ENCODE results near the gene CNTNAP2. TPM values are rescaled to one million over a fixed set of nuclear protein-coding genes. Genes with fewer than 3 reads are reported as not detected.

The CNTNAP2 gene
- total RNA-seq, 1 donor from 2014 or later = 2.2 TPM

DNA sequence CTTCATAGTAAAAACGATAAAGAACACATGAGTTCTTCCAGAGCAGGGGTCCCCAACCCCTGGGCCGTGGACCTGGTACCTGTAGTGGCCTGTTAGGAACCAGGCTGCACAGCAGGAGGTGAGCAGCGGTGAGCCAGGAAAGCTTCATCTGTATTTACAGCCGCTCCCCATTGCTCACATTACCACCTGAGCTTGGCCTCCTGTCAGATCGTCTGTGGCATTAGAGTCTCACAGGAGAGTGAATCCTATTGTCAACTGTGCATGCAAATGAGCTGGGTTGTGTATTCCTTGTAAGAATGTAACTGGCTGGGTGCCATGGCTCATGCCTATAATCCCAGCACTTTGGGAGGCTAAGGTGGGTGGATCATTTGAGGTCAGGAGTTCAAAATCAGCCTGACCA lies 229.5 kb downstream of the CNTNAP2 start:
- no peak overlapping the region for H3K4me3 ChIP-seq
- DNase-seq (ENCODE audit: extremely low spot score in 2 of 2) = no peak
- H3K4me1 ChIP-seq = no peaks in the 10 kb centered on the region
- no peaks in the 10 kb centered on the region for H3K9me3 ChIP-seq
- intact Hi-C loops (cut with DNase I) = no loop called here
- no peak overlapping the region for H3K27ac ChIP-seq
- TF ChIP-seq, protein P1, sequence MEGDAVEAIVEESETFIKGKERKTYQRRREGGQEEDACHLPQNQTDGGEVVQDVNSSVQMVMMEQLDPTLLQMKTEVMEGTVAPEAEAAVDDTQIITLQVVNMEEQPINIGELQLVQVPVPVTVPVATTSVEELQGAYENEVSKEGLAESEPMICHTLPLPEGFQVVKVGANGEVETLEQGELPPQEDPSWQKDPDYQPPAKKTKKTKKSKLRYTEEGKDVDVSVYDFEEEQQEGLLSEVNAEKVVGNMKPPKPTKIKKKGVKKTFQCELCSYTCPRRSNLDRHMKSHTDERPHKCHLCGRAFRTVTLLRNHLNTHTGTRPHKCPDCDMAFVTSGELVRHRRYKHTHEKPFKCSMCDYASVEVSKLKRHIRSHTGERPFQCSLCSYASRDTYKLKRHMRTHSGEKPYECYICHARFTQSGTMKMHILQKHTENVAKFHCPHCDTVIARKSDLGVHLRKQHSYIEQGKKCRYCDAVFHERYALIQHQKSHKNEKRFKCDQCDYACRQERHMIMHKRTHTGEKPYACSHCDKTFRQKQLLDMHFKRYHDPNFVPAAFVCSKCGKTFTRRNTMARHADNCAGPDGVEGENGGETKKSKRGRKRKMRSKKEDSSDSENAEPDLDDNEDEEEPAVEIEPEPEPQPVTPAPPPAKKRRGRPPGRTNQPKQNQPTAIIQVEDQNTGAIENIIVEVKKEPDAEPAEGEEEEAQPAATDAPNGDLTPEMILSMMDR (IDR thresholded peaks at IDR 0.05) = no peak
- TF ChIP-seq POLR2AphosphoS5 (IDR thresholded peaks at IDR 0.05; ENCODE audit: insufficient read depth in 1 of 2, low read depth in 1 of 2) (no peak), POLR2A (IDR thresholded peaks at IDR 0.05) (no peak)
- no peaks in the 10 kb centered on the region for H3K36me3 ChIP-seq
- H3K27me3 ChIP-seq = no peaks in the 10 kb centered on the region

DNA sequence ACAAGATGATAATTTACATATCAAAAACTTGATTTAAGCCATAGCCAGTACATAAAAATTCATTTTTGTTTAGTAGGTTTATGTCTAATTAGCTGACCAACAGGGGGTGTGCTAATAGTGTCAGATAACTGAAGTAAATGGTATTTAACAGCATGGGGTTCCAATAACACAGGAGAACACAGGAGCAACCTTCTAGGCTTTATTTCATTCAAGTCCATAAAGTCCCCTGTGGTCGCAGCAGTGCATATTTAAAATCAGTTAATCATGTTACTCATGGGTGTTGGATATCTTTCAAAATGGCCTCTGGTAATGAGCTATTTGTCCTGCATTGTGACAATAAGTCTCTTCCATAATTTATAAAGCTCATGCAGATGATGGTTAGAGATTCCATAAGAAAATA lies 238.6 kb downstream of the CNTNAP2 start:
- H3K36me3 ChIP-seq = no peaks in the 10 kb centered on the region
- H3K27ac ChIP-seq = no peak overlapping the region
- intact Hi-C loops (cut with DNase I) = no loop called here
- DNase-seq (ENCODE audit: extremely low spot score in 2 of 2) = no peak
- no peaks in the 10 kb centered on the region for H3K9me3 ChIP-seq
- H3K27me3 ChIP-seq = no peaks in the 10 kb centered on the region
- no peaks in the 10 kb centered on the region for H3K4me1 ChIP-seq
- H3K4me3 ChIP-seq = no peak overlapping the region
- no peak for TF ChIP-seq POLR2AphosphoS5 (IDR thresholded peaks at IDR 0.05; ENCODE audit: insufficient read depth in 1 of 2, low read depth in 1 of 2)
- TF ChIP-seq, protein P1 (IDR thresholded peaks at IDR 0.05) = no peak
- TF ChIP-seq POLR2A (IDR thresholded peaks at IDR 0.05) = no peak

DNA sequence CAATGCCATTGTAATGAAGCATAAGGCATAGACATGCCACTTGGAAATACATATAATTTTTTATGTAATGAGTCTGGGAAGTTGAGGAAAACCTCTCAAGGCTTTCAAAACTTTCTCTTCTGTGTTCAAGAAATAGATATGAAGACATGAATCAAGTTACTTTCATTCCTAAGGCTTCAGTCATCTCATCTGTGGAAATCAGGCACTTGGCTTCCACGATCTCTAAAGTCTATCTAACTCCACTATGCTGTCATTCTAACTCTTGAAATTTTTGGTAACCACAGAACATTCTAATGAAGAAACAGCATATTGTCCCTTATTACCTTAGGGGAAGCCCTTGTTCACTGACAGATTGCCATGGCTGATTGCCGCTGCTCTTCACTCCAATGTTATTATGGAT lies 242.6 kb downstream of the CNTNAP2 start:
- Histone ChIP-seq H3K9me3 (no peaks in the 10 kb centered on the region), H3K4me1 (no peaks in the 10 kb centered on the region), H3K27me3 (no peaks in the 10 kb centered on the region), H3K4me3 (no peak overlapping the region), H3K36me3 (no peaks in the 10 kb centered on the region), H3K27ac (no peak overlapping the region)
- intact Hi-C loops (cut with DNase I) = no loop called here
- no peak for DNase-seq (ENCODE audit: extremely low spot score in 2 of 2)
- TF ChIP-seq, protein P1 (IDR thresholded peaks at IDR 0.05) = no peak
- TF ChIP-seq POLR2A (IDR thresholded peaks at IDR 0.05) (no peak), POLR2AphosphoS5 (IDR thresholded peaks at IDR 0.05; ENCODE audit: insufficient read depth in 1 of 2, low read depth in 1 of 2) (no peak)

DNA sequence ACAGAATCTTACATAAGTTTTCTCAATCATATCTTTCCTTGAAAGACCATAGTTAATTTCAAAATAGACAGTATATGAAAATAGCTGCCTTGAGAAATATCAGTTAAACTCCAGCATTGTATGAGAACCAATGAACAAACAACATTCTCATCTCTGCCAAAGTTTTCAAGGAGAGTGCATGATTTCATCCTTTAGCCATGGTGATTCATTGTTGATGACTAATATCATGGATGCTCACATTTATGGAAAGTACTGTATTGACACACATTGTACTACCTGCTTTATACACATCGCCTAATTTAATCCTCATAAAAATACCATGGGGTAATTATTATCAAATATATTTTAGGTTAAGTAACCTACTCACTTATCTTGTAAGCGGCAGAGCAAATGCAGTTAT lies 250.3 kb downstream of the CNTNAP2 start:
- no peaks in the 10 kb centered on the region for H3K4me1 ChIP-seq
- intact Hi-C loops (cut with DNase I) = no loop called here
- TF ChIP-seq POLR2A (IDR thresholded peaks at IDR 0.05) (no peak), POLR2AphosphoS5 (IDR thresholded peaks at IDR 0.05; ENCODE audit: insufficient read depth in 1 of 2, low read depth in 1 of 2) (no peak)
- TF ChIP-seq, protein P1 (IDR thresholded peaks at IDR 0.05) = no peak

DNA sequence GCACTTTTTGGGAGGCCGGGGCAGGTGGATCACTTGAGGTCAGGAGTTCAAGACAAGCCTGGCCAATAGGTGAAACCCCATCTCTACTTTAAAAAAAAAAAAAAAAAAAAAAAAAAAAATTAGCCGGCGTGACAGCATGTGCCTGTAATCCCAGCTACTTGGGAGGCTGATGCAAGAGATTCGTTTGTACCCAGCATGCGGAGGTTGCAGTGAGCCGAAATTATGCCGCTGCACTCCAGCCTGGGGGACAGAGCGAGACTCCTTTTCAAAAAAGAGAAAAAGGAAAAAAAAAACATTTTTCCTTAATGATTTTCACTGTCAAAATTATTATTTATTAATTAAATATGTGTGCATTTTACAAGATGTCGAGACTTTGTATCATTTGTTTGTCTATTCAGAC lies 253.6 kb downstream of the CNTNAP2 start:
- Histone ChIP-seq H3K36me3 (no peaks in the 10 kb centered on the region), H3K27me3 (no peaks in the 10 kb centered on the region), H3K27ac (no peak overlapping the region), H3K9me3 (no peaks in the 10 kb centered on the region), H3K4me1 (no peaks in the 10 kb centered on the region), H3K4me3 (no peak overlapping the region)
- TF ChIP-seq POLR2A (IDR thresholded peaks at IDR 0.05) = no peak
- TF ChIP-seq POLR2AphosphoS5 (IDR thresholded peaks at IDR 0.05; ENCODE audit: insufficient read depth in 1 of 2, low read depth in 1 of 2) = no peak
- TF ChIP-seq, protein P1 (IDR thresholded peaks at IDR 0.05) = no peak
- intact Hi-C loops (cut with DNase I) = no loop called here
- DNase-seq (ENCODE audit: extremely low spot score in 2 of 2) = no peak

More for the DNA sequence above, 250.3 kb downstream of the CNTNAP2 start:
- H3K9me3 ChIP-seq = no peaks in the 10 kb centered on the region
- DNase-seq (ENCODE audit: extremely low spot score in 2 of 2) = no peak
- H3K36me3 ChIP-seq = no peaks in the 10 kb centered on the region
- no peak overlapping the region for H3K27ac ChIP-seq
- no peaks in the 10 kb centered on the region for H3K27me3 ChIP-seq
- no peak overlapping the region for H3K4me3 ChIP-seq
